ENCODE measurements around the gene FRK.
A peak's percentile ranks its signal among the peaks of the same experiment; 100 is the strongest.

Gene FRK

DNA sequence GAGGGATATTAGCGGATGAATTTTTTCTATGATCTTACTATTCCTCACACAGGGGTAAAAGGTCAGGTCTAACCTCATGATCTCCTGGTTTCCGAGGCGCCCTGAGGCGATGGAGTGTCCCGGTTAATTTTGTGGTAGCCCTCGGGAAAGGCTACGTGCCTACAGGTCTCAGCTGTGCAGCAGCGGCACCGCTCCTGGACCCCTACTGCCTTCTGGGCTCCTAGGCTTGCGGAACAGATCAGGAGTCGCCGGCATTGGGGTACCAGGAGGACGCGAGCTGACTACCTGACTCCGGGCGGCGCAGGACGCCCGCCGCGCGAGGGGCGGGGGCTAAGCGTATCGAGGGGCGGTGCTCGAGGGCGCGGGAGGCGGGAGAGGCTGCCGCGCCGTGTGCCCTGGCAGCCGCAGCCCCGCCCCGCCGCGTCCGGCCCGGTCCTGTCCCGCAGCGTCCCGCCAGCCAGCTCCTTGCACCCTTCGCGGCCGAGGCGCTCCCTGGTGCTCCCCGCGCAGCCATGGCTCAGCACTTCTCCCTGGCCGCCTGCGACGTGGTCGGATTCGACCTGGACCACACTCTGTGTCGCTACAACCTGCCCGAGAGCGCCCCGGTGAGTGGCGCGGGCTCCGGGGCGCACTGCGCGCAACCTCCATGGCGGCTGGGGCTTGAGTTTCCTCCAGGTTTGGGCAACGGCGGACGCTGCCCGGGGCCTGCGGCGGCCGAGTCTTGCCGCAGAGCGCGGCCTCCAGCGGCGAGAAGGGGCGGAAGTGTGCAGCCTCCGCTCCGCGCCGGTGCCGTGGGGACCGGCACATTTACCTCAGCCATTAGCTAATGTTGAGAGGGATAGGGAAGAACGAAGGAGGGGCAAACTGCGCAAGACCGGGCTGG lies 40.0 kb upstream of the FRK start, which contains the start of gene NT5DC1 (continued):
- TF ChIP-seq ZNF549 (tag by site-specific recombination; IDR thresholded peaks at IDR 0.05) (0 out of 2 replicates have a peak, but pooled peaks have one; percentile 38), ZNF571 (tag by site-specific recombination; IDR thresholded peaks at IDR 0.05) (no peak), ZNF510 (tag by site-specific recombination; IDR thresholded peaks at IDR 0.05; ENCODE audit: insufficient replicate concordance) (no peak), ZNF473 (tag by site-specific recombination; IDR thresholded peaks at IDR 0.05) (no peak), ZNF555 (tag by site-specific recombination; conservative IDR thresholded peaks at IDR 0.05) (no peak), ZNF354C (tag by site-specific recombination; IDR thresholded peaks at IDR 0.05; ENCODE audit: borderline replicate concordance, low read depth) (no peak), ZNF776 (tag by site-specific recombination; IDR thresholded peaks at IDR 0.05; ENCODE audit: borderline replicate concordance) (no peak), BCL11B (tag by site-specific recombination; IDR thresholded peaks at IDR 0.05; ENCODE audit: low read depth) (no peak), TRIM28 (IDR thresholded peaks at IDR 0.05; ENCODE audit: borderline replicate concordance, low read length) (no peak; the same call in 1 of the 2 replicates), ZEB2 (tag by site-specific recombination; IDR thresholded peaks at IDR 0.05) (peak; percentile 94), ZBTB8A (tag by site-specific recombination; IDR thresholded peaks at IDR 0.05) (peak; percentile 90), ZNF223 (tag by site-specific recombination; IDR thresholded peaks at IDR 0.05) (0 out of 2 replicates have a peak, but pooled peaks have one; percentile 52), ZNF768 (tag by site-specific recombination; IDR thresholded peaks at IDR 0.05) (no peak), SCRT2 (tag by site-specific recombination; IDR thresholded peaks at IDR 0.05) (no peak), ZNF184 (tag by site-specific recombination; IDR thresholded peaks at IDR 0.05) (peak; percentile 48; the same call in 1 of the 2 replicates), ZNF266 (tag by site-specific recombination; IDR thresholded peaks at IDR 0.05; ENCODE audit: low read depth) (no peak), OSR2 (tag by site-specific recombination; IDR thresholded peaks at IDR 0.05) (no peak), ZNF837 (tag by site-specific recombination; IDR thresholded peaks at IDR 0.05) (no peak), ZNF76 (tag by site-specific recombination; IDR thresholded peaks at IDR 0.05; ENCODE audit: borderline replicate concordance, low read depth) (peak; percentile 68; the same call in 1 of the 2 replicates)
- TF ChIP-seq, protein P1, sequence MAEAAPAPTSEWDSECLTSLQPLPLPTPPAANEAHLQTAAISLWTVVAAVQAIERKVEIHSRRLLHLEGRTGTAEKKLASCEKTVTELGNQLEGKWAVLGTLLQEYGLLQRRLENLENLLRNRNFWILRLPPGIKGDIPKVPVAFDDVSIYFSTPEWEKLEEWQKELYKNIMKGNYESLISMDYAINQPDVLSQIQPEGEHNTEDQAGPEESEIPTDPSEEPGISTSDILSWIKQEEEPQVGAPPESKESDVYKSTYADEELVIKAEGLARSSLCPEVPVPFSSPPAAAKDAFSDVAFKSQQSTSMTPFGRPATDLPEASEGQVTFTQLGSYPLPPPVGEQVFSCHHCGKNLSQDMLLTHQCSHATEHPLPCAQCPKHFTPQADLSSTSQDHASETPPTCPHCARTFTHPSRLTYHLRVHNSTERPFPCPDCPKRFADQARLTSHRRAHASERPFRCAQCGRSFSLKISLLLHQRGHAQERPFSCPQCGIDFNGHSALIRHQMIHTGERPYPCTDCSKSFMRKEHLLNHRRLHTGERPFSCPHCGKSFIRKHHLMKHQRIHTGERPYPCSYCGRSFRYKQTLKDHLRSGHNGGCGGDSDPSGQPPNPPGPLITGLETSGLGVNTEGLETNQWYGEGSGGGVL (tag by site-specific recombination; IDR thresholded peaks at IDR 0.05), result peak; percentile 39; the same call in 1 of the 2 replicates
- TF ChIP-seq, protein P2, sequence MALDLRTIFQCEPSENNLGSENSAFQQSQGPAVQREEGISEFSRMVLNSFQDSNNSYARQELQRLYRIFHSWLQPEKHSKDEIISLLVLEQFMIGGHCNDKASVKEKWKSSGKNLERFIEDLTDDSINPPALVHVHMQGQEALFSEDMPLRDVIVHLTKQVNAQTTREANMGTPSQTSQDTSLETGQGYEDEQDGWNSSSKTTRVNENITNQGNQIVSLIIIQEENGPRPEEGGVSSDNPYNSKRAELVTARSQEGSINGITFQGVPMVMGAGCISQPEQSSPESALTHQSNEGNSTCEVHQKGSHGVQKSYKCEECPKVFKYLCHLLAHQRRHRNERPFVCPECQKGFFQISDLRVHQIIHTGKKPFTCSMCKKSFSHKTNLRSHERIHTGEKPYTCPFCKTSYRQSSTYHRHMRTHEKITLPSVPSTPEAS (tag by site-specific recombination; IDR thresholded peaks at IDR 0.05), result peak; percentile 34
- TF ChIP-seq, protein P3, sequence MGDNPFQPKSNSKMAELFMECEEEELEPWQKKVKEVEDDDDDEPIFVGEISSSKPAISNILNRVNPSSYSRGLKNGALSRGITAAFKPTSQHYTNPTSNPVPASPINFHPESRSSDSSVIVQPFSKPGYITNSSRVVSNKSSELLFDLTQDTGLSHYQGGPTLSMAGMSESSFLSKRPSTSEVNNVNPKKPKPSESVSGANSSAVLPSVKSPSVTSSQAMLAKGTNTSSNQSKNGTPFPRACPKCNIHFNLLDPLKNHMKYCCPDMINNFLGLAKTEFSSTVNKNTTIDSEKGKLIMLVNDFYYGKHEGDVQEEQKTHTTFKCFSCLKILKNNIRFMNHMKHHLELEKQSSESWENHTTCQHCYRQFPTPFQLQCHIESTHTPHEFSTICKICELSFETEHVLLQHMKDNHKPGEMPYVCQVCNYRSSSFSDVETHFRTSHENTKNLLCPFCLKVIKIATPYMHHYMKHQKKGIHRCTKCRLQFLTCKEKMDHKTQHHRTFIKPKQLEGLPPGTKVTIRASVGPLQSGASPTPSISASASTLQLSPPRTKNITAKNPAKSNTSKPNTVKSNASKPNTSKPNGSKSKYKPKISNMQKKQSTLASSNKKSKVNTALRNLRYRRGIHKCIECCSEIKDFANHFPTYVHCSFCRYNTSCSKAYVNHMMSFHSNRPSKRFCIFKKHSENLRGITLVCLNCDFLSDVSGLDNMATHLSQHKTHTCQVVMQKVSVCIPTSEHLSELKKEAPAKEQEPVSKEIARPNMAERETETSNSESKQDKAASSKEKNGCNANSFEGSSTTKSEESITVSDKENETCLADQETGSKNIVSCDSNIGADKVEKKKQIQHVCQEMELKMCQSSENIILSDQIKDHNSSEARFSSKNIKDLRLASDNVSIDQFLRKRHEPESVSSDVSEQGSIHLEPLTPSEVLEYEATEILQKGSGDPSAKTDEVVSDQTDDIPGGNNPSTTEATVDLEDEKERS (tag by site-specific recombination; IDR thresholded peaks at IDR 0.05), result no peak
- TF ChIP-seq, protein P4, sequence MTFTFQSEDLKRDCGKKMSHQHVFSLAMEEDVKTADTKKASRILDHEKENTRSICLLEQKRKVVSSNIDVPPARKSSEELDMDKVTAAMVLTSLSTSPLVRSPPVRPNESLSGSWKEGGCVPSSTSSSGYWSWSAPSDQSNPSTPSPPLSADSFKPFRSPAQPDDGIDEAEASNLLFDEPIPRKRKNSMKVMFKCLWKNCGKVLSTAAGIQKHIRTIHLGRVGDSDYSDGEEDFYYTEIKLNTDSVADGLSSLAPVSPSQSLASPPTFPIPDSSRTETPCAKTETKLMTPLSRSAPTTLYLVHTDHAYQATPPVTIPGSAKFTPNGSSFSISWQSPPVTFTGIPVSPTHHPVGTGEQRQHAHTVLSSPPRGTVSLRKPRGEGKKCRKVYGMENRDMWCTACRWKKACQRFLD (tag by site-specific recombination; IDR thresholded peaks at IDR 0.05), result no peak
- TF ChIP-seq, protein P5, sequence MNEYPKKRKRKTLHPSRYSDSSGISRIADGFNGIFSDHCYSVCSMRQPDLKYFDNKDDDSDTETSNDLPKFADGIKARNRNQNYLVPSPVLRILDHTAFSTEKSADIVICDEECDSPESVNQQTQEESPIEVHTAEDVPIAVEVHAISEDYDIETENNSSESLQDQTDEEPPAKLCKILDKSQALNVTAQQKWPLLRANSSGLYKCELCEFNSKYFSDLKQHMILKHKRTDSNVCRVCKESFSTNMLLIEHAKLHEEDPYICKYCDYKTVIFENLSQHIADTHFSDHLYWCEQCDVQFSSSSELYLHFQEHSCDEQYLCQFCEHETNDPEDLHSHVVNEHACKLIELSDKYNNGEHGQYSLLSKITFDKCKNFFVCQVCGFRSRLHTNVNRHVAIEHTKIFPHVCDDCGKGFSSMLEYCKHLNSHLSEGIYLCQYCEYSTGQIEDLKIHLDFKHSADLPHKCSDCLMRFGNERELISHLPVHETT (tag by site-specific recombination; IDR thresholded peaks at IDR 0.05), result no peak; the same call in 1 of the 2 replicates
- TF ChIP-seq, protein P6, sequence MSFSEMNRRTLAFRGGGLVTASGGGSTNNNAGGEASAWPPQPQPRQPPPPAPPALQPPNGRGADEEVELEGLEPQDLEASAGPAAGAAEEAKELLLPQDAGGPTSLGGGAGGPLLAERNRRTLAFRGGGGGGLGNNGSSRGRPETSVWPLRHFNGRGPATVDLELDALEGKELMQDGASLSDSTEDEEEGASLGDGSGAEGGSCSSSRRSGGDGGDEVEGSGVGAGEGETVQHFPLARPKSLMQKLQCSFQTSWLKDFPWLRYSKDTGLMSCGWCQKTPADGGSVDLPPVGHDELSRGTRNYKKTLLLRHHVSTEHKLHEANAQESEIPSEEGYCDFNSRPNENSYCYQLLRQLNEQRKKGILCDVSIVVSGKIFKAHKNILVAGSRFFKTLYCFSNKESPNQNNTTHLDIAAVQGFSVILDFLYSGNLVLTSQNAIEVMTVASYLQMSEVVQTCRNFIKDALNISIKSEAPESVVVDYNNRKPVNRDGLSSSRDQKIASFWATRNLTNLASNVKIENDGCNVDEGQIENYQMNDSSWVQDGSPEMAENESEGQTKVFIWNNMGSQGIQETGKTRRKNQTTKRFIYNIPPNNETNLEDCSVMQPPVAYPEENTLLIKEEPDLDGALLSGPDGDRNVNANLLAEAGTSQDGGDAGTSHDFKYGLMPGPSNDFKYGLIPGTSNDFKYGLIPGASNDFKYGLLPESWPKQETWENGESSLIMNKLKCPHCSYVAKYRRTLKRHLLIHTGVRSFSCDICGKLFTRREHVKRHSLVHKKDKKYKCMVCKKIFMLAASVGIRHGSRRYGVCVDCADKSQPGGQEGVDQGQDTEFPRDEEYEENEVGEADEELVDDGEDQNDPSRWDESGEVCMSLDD (tag by site-specific recombination; IDR thresholded peaks at IDR 0.05), result peak; percentile 88

Data from HEK293 (cell line).